RWPE1 (cell line): ENCODE measurements around the gene VPS26C.
"Not testable (repeated sequence)": the region's sequence is repeated elsewhere in the genome, so short reads cannot be mapped to it uniquely, and the experiment has no call there.

Source experiments
- CTCF ChIA-PET: fragments of 350-600 bp; sonication (Branson Sonifier 250); formaldehyde crosslinking; extraction: SDS; loops from one replicate; lab custom pipeline; 2021; lab: Yijun Ruan, JAX
- POLR2A ChIA-PET: fragments of 400-600 bp; formaldehyde crosslinking; extraction: SDS; loops from one replicate; lab custom pipeline; 2020; ENCODE audit warnings: antibody characterized with exemption; ENCODE audit not compliant: low non-redundant PET; lab: Yijun Ruan, JAX
- DNase-seq: peaks from one replicate; pipeline ENCODE4 v3.0.0; 2012; ENCODE audit warnings: low spot score
- H3K27ac ChIP-seq: fragments of 450-650 bp; 2 replicates; pipeline ENCODE4 v1.5.1; 2017
- TF ChIP-seq, protein P1 (sequence below): fragments of 450-650 bp; conservative IDR thresholded peaks from 2 replicates; pipeline ENCODE4 v1.5.1; 2017; ENCODE audit warnings: low read depth, mild to moderate bottlenecking

VPS26C gene

DNA sequence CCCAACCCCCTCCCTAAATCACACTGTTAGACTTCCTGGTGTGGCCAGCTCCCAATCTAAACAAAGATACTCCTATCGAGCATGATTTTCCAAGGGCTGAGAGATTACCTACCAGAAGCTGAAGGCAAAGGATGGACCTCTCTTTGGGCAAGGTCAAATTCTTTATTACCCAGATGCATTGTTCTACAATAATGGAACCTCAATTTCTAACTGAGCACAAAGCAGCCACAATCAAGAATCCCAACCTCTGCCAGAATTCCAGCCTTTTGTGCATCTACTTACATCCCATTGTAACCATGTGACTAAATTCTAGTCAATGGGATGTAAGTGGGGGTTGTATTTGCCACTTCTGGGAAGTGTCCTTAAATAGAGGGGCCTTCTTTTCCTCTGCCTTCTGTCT, 24.9 kb upstream of the VPS26C start:
- ChIA-PET CTCF (no interaction called here), POLR2A (no interaction called here)
- H3K27ac ChIP-seq: no peak overlapping the region

DNA sequence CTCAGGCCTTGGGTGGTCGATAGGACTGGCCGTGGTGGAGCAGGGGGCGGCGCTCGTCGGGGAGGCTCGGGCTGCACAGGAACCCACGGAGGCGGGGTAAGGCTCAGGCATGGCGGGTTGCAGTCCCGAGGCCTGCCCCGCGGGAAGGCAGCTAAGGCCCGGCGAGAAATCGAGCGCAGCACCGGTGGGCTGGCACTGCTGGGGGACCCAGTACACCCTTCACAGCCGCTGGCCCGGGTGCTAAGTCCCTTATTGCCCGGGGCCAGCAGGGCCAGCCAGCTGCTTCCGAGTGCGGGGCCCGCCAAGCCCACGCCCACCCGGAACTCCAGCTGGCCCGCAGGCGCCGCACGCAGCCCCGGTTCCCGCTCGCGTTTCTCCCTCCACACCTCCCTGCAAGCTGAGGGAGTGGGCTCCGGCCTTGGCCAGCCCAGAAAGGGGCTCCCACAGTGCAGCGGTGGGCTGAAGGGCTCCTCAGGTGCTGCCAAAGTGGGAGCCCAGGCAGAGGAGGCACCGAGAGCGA, 16.1 kb upstream of the VPS26C start:
- DNase-seq, CTCF ChIA-PET, H3K27ac ChIP-seq: not testable (repeated sequence)
- POLR2A ChIA-PET: interaction anchor here (0.7 kb wide), 1 partner anchor 49 kb away, joined by 4 read pairs; no protein-coding TSS in a partner anchor

More for the DNA sequence above, 24.9 kb upstream of the VPS26C start:
- TF ChIP-seq, protein P1, sequence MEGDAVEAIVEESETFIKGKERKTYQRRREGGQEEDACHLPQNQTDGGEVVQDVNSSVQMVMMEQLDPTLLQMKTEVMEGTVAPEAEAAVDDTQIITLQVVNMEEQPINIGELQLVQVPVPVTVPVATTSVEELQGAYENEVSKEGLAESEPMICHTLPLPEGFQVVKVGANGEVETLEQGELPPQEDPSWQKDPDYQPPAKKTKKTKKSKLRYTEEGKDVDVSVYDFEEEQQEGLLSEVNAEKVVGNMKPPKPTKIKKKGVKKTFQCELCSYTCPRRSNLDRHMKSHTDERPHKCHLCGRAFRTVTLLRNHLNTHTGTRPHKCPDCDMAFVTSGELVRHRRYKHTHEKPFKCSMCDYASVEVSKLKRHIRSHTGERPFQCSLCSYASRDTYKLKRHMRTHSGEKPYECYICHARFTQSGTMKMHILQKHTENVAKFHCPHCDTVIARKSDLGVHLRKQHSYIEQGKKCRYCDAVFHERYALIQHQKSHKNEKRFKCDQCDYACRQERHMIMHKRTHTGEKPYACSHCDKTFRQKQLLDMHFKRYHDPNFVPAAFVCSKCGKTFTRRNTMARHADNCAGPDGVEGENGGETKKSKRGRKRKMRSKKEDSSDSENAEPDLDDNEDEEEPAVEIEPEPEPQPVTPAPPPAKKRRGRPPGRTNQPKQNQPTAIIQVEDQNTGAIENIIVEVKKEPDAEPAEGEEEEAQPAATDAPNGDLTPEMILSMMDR: no peak
- DNase-seq: no peak

DNA sequence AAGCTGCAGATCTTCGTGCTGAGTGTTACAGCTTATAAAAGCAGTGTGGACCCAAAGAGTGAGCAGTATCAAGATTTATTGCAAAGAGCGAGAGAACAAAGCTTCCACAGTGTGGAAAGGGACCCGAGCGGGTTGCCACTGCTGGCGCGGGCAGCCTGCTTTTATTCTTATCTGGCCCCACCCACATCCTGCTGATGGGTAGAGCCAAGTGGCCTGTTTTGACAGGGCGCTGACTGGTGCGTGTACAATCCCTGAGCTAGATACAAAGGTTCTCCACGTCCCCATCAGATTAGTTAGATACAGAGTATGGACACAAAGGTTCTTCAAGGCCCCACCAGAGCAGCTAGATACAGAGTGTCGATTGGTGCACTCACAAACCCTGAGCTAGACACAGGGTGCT, 15.5 kb upstream of the VPS26C start:
- ChIA-PET CTCF (interaction anchor here (0.6 kb wide), 1 partner anchor 372 kb away, joined by 4 read pairs; no protein-coding TSS in a partner anchor), POLR2A (interaction anchor here (0.7 kb wide), 1 partner anchor 49 kb away, joined by 4 read pairs; no protein-coding TSS in a partner anchor)
- H3K27ac ChIP-seq, DNase-seq: not testable (repeated sequence)

DNA sequence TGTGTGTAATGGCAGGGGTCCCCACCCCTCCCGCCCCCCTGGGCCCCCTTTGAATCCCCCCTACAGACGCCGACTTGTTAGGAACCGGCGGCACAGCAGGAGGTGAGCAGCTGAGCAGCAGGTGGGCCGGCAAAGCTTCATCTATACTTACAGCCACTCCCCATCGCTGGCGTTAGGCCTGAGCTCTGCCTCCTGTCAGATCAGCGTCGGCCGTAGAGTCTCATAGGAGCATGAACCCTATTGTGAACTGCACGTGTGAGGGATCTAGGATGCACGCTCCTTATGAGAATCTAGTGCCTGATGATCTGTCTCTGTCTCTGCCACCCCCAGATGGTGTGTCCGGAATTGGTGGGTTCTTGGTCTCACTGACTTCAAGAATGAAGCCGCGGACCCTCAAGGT, 14.9 kb upstream of the VPS26C start:
- ChIA-PET POLR2A (no interaction called here), CTCF (interaction anchor here (0.6 to 0.7 kb wide), 2 partner anchors 44 to 372 kb away, joined by 4 read pairs; no protein-coding TSS in a partner anchor)
- DNase-seq: no peak
- H3K27ac ChIP-seq: no peak overlapping the region
- TF ChIP-seq, protein P1: no peak

DNA sequence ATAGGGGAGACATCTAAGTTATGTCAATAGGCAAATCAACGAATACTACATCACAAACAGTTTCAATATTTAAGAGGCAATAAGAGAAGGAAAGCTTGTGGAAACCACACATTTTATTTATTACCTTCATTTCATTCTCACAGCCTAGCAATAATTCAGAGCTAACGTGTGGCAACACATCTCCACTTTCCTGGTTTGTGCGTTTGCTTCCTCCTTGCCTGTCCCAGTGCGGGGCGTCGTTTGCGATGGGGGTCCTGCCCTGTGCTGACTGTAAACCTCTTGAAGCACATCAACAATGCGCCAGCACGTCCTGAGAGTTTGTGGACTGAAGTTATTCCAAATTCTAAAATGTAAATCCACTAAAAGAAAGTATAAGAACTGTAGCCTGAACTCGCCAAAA, 14.4 kb upstream of the VPS26C start:
- TF ChIP-seq, protein P1: no peak
- POLR2A ChIA-PET: no interaction called here
- DNase-seq: no peak
- CTCF ChIA-PET: interaction anchor here (0.7 kb wide), 1 partner anchor 45 kb away, joined by 4 read pairs; no protein-coding TSS in a partner anchor
- no peak overlapping the region for H3K27ac ChIP-seq

DNA sequence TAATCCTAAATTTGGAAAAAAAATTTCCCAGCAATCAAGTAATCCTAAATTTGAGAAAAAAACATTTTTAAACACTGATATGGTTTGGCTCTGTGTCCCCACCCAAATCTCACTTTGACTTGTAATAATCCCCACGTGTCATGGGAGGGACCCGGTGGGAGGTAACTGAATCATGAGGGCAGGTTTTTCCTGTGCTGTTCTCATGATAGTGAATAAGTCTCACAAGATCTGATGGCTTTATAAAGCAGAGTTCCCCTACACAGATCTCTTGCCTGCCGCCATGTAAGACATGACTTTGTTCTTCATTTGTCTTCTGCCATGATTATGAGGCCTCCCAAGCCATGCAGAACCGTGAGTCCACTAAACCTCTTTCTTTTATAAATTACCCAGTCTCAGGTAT, 12.1 kb upstream of the VPS26C start:
- CTCF ChIA-PET, DNase-seq, H3K27ac ChIP-seq, POLR2A ChIA-PET: not testable (repeated sequence)

DNA sequence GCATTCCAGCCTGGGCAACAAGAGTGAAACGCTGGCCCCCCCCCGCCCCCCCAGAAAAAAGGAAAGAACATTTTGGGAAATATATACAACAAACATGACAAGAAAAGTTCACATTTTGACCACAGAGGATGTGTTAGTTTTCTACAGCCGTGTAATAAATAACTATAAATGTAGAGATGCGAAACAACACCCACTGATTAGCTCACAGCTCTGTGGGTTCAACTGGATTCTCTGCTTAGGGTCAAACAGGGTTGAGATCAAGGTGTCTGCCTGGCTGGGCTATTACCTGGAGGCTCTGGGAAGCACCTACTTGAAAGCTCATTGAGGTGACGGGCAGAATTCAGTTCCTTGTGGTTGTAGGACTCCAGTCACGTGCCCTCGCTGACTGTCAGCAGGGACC, 11.1 kb upstream of the VPS26C start:
- ChIA-PET POLR2A (no interaction called here), CTCF (no interaction called here)
- DNase-seq: no peak
- no peak overlapping the region for H3K27ac ChIP-seq
- TF ChIP-seq, protein P1: no peak

DNA sequence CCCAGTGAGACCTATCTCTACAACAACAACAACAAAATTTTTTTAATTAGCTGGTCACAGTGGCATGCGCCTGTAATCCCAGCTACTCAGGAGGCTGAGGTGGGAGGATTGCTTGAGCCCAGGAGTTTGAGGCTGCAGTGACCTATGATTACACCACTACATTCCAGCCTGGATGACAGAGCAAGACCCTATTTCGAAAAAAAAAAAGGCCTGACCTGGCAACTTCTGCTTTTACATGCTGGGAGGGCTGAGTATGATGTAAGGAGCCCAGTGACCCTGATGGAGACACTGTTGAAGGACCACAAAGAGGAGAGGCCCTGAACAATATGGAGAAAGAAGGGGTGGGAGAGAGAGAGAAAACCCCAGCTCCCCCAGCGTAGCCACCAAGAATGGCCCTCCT, 9.2 kb upstream of the VPS26C start:
- TF ChIP-seq, protein P1: no peak
- ChIA-PET CTCF (interaction anchor here (0.6 kb wide), 1 partner anchor 84 kb away, joined by 8 read pairs; no protein-coding TSS in a partner anchor), POLR2A (no interaction called here)
- DNase-seq: no peak
- no peak overlapping the region for H3K27ac ChIP-seq
